Omental fat pad (tissue), 4 donors: Measurements from ENCODE around the gene SYNGAP1. TPM values are rescaled to one million over a fixed set of nuclear protein-coding genes. Genes with fewer than 3 reads are reported as not detected.

Experiments
- ATAC-seq: fragments of 150-250 bp; one replicate; pipeline ENCODE4 v1.9.1; 2016; ENCODE audit warnings: mild to moderate bottlenecking, moderate library complexity; ENCODE audit not compliant: low FRiP score
- DNase-seq: peaks from one replicate; pipeline ENCODE4 v3.0.0-alpha.2; 2019; ENCODE audit warnings: low spot score
- CTCF ChIP-seq, 3 donors: fragments of 450-650 bp; IDR thresholded peaks; one replicate each; pipeline ENCODE4 v1.5.1; 2016 to 2017; ENCODE audit warnings: antibody characterized with exemption in 3 of 3, mild to moderate bottlenecking in 3 of 3, moderate library complexity in 2 of 3
- total RNA-seq, 4 donors: library from RNA; depleted of rRNA; stranded (reverse); fragments of >200 nt; gene quantifications; one replicate each; pipeline ENCODE4 v1.1.0, GENCODE V29; 2016

The SYNGAP1 gene
- total RNA-seq, 4 donors from 2014 or later: 8.8 to 12.3 (median 10.3) TPM

GRCh38 chr6:33453393-33454008 is 33.6 kb downstream of the SYNGAP1 start:
- no peak for ATAC-seq
- no peak for TF ChIP-seq CTCF (IDR thresholded peaks at IDR 0.05)
- DNase-seq: no peak

- DNase-seq: peak; percentile 81
- TF ChIP-seq CTCF (IDR thresholded peaks at IDR 0.05): no peak
These were observed 34.4 kb downstream of the SYNGAP1 start, which contains the start of gene ZBTB9 for GRCh38 chr6:33454009-33454946. Gene ZBTB9, plus strand, starts transcription at chr6:33454576. Its CDS starts 525 bp downstream, at chr6:33455101.

GRCh38 chr6:33455051-33455450 is 35.2 kb downstream of the SYNGAP1 start:
- ATAC-seq: no peak
- TF ChIP-seq CTCF (IDR thresholded peaks at IDR 0.05): no peak
- no peak for DNase-seq

More at GRCh38 chr6:33454009-33454946, 34.4 kb downstream of the SYNGAP1 start, which contains the start of gene ZBTB9:
- ATAC-seq: peak; percentile 99

GRCh38 chr6:33456156-33456555 is 36.3 kb downstream of the SYNGAP1 start:
- no peak for DNase-seq
- ATAC-seq: no peak
- TF ChIP-seq CTCF (IDR thresholded peaks at IDR 0.05): no peak

- TF ChIP-seq CTCF (IDR thresholded peaks at IDR 0.05): no peak
- DNase-seq (no peak), ATAC-seq (no peak)
These were observed 38.8 kb downstream of the SYNGAP1 start for GRCh38 chr6:33458676-33459075.

GRCh38 chr6:33459226-33459625 is 39.4 kb downstream of the SYNGAP1 start:
- ATAC-seq (no peak), DNase-seq (no peak)
- no peak for TF ChIP-seq CTCF (IDR thresholded peaks at IDR 0.05)
